HepG2 (cell line): Measurements from ENCODE around the gene CADPS. TPM values are rescaled to one million over a fixed set of nuclear protein-coding genes. Genes with fewer than 3 reads are reported as not detected.

Experiments
- ATAC-seq: fragments of 200-7000 bp; cut with Tn5 transposase; 3 replicates; pipeline ENCODE4 v1.9.1; 2020; ENCODE audit warnings: mild to moderate bottlenecking, moderate library complexity
- BruUV-seq: library from RNA; stranded (reverse); fragments of 400-500 nt; replicated peaks from 2 replicates; lab custom pipeline; 2021; lab: Mats Ljungman, UMichigan
- CTCF ChIA-PET: fragments of 300-600 bp; formaldehyde crosslinking; extraction: SDS; loops from one replicate; lab custom pipeline; 2021; ENCODE audit warnings: low total read pairs, inconsistent platforms, low intra/inter-chr PET ratio; lab: Yijun Ruan, JAX
- POLR2A ChIA-PET: fragments of 350-600 bp; sonication (Branson Sonifier 250); formaldehyde crosslinking; loops from one replicate; lab custom pipeline; 2020; ENCODE audit warnings: antibody characterized with exemption, inconsistent platforms; lab: Yijun Ruan, JAX
- DNase-seq: peaks from one replicate; pipeline ENCODE4 v3.0.0-alpha.2; 2015; ENCODE audit warnings: low spot score
- FAIRE-seq: peaks from 3 replicates; lab custom pipeline; 2011; peaks lifted over from hg19 to GRCh38; lab: Jason Lieb, UNC
- H2AFZ ChIP-seq: one replicate; pipeline ENCODE4 v1.6.1; 2011; ENCODE audit warnings: low read length, inconsistent platforms
- H3K27ac ChIP-seq: fragments of 300-600 bp; 3 replicates; pipeline ENCODE4 v1.8.0; 2011; ENCODE audit warnings: mixed run types, mild to moderate bottlenecking, mixed read lengths, low read length, inconsistent platforms; ENCODE audit not compliant: insufficient read depth; ENCODE audit errors: extremely low read length
- H3K27me3 ChIP-seq, 2 experiments: fragments of 200-600 bp in 1 of 2; 2 replicates in 1 of 2; 3 replicates in 1 of 2; pipeline versions ENCODE4 v1.6.0 to v1.8.0; 2011; ENCODE audit warnings: low read length in 2 of 2, mild to moderate bottlenecking in 2 of 2, moderate library complexity in 2 of 2, inconsistent platforms in 1 of 2; ENCODE audit not compliant: insufficient read depth in 2 of 2, control insufficient read depth in 1 of 2
- H3K36me3 ChIP-seq, 2 experiments: fragments of 200-600 bp in 1 of 2; replicated peaks in 1 of 2; 2 replicates in 1 of 2; 3 replicates in 1 of 2; pipeline versions ENCODE4 v1.5.1 to v1.8.0; 2011; ENCODE audit warnings: low read length in 2 of 2, inconsistent platforms in 1 of 2; ENCODE audit not compliant: insufficient read depth in 2 of 2, control insufficient read depth in 1 of 2
- H3K4me1 ChIP-seq: 2 replicates; pipeline ENCODE4 v1.5.1; 2012; ENCODE audit warnings: low read length, inconsistent platforms; ENCODE audit not compliant: insufficient read depth
- H3K4me2 ChIP-seq: 2 replicates; pipeline ENCODE4 v1.6.0; 2011; ENCODE audit warnings: low read depth, low read length, inconsistent platforms
- H3K4me3 ChIP-seq, 3 experiments: fragments of 200-600 bp in 1 of 3; sonication (generic), shearing (Covaris generic) in 1 of 3; replicated peaks in 1 of 3; 2 replicates each; pipeline ENCODE4 v1.5.1; 2011 to 2016; ENCODE audit warnings: low read length in 3 of 3, inconsistent platforms in 2 of 3, low read depth in 2 of 3, mild to moderate bottlenecking in 2 of 3, control low read depth in 1 of 3, mixed read lengths in 1 of 3; ENCODE audit not compliant: insufficient read depth in 1 of 3
- H3K79me2 ChIP-seq: one replicate; pipeline ENCODE4 v1.6.1; 2011; ENCODE audit warnings: low read length, inconsistent platforms; ENCODE audit not compliant: insufficient read depth
- H3K9ac ChIP-seq: 2 replicates; pipeline ENCODE4 v1.6.0; 2011; ENCODE audit warnings: mild to moderate bottlenecking, low read depth, low read length, inconsistent platforms; ENCODE audit not compliant: insufficient read depth
- H3K9me3 ChIP-seq: 2 replicates; pipeline ENCODE4 v1.5.1; 2012; ENCODE audit warnings: mild to moderate bottlenecking, low read length
- H4K20me1 ChIP-seq: 2 replicates; pipeline ENCODE4 v1.6.0; 2011; ENCODE audit warnings: inconsistent platforms, mild to moderate bottlenecking, low read length, moderate library complexity; ENCODE audit not compliant: insufficient read depth
- HOXA3 ChIP-seq: sonication (generic); formaldehyde crosslinking; IDR thresholded peaks from 2 replicates; pipeline ENCODE4 v1.5.0; 2020; ENCODE audit warnings: missing genetic modification reagents
- NRL ChIP-seq: sonication (generic); formaldehyde crosslinking; IDR thresholded peaks from 2 replicates; pipeline ENCODE4 v1.5.0; 2020; ENCODE audit warnings: missing genetic modification reagents, mild to moderate bottlenecking, moderate library complexity, borderline replicate concordance
- PAF1 ChIP-seq: IDR thresholded peaks from 2 replicates; pipeline ENCODE4 v1.6.1; 2016; ENCODE audit warnings: missing genetic modification reagents, missing compliant biosample characterization
- RARA ChIP-seq: IDR thresholded peaks from 2 replicates; pipeline ENCODE4 v1.6.1; 2016; ENCODE audit warnings: missing genetic modification reagents, missing compliant biosample characterization
- SP2 ChIP-seq: sonication (generic); formaldehyde crosslinking; IDR thresholded peaks from 2 replicates; pipeline ENCODE4 v1.5.1; 2020; ENCODE audit warnings: mild to moderate bottlenecking, missing genetic modification reagents
- SRF ChIP-seq: IDR thresholded peaks from 2 replicates; pipeline ENCODE4 v1.6.1; 2011; ENCODE audit warnings: mild to moderate bottlenecking, low read depth, low read length, moderate library complexity
- TEF ChIP-seq: sonication (generic); formaldehyde crosslinking; IDR thresholded peaks from 2 replicates; pipeline ENCODE4 v1.5.0; 2020; ENCODE audit warnings: missing genetic modification reagents
- ZNF598 ChIP-seq: sonication (generic); formaldehyde crosslinking; IDR thresholded peaks from 2 replicates; pipeline ENCODE4 v1.5.1; 2020; ENCODE audit warnings: mild to moderate bottlenecking, missing genetic modification reagents, borderline replicate concordance
- ZNF746 ChIP-seq: sonication (generic); formaldehyde crosslinking; IDR thresholded peaks from 2 replicates; pipeline ENCODE4 v1.8.0; 2022; ENCODE audit warnings: mild to moderate bottlenecking, missing genetic modification reagents
- ZNF878 ChIP-seq: sonication (generic); formaldehyde crosslinking; IDR thresholded peaks from 2 replicates; pipeline ENCODE4 v1.8.1; 2023; ENCODE audit warnings: mild to moderate bottlenecking, missing genetic modification reagents, moderate library complexity
- WGBS: methylation state at CpG from one replicate; pipeline ENCODE4 v1.1.6; 2017; ENCODE audit warnings: low lambda C conversion rate; 5-methylcytosine and 5-hydroxymethylcytosine counted together
- in situ Hi-C: cut with HindIII; loops from 2 replicates; pipeline ENCODE4 v1.10.0; 2017; ENCODE audit warnings: low pct_unique_long_range_greater_than_20kb; ENCODE audit not compliant: extremely low pct_ligation_motif_present
- intact Hi-C: fragments of 100-400 bp; cut with micrococcal nuclease; formaldehyde crosslinking; loops from one replicate; pipeline ENCODE4 v1.10.0; 2022; ENCODE audit not compliant: unreplicated experiment
- polyA plus RNA-seq, 8 experiments: library from polyadenylated mRNA; depleted of rRNA in 3 of 8; stranded (reverse) in 7 of 8; unstranded in 1 of 8; fragments of >200 nt; fragmentation: Illumina TruSeq in 4 of 8; extraction: Trizol in 4 of 8; gene quantifications; 2 replicates each; pipeline versions ENCODE4 v1.2.1 to v1.2.3, GENCODE V29; 2011 to 2016; ENCODE audit warnings: low read depth in 4 of 8, missing spikeins in 1 of 8, mixed read lengths in 1 of 8; ENCODE audit not compliant: insufficient read depth in 1 of 8
- total RNA-seq, 5 experiments: library from RNA; depleted of rRNA; stranded (reverse); fragments of >200 nt; fragmentation: Illumina TruSeq; extraction: Trizol; gene quantifications; 2 replicates each; pipeline ENCODE4 v1.2.3, GENCODE V29; 2016; ENCODE audit warnings: low read depth in 1 of 5

The CADPS gene
- total and polyA plus RNA-seq, 2 of the 13 experiments (the other 11 are each of a cell fraction or from before 2014, with no cell fraction given) = not detected

GRCh38 chr3:62500556-62501288, 374.5 kb downstream of the CADPS start:
- no peak overlapping the region for H2AFZ ChIP-seq
- CTCF ChIA-PET = no interaction called here
- H3K4me3 ChIP-seq = no peak overlapping the region
- no peak overlapping the region for H3K4me2 ChIP-seq
- no peaks in the 10 kb centered on the region for H3K9me3 ChIP-seq
- in situ Hi-C loops = no loop called here
- H3K4me1 ChIP-seq = no peaks in the 10 kb centered on the region
- TF ChIP-seq SRF = no peak
- TF ChIP-seq SP2 (CRISPR knock-in tag) = no peak
- no peak for TF ChIP-seq NRL (CRISPR knock-in tag)
- no peak for TF ChIP-seq ZNF746 (CRISPR knock-in tag)
- TF ChIP-seq HOXA3 = no peak
- TF ChIP-seq TEF = no peak
- no peak for TF ChIP-seq ZNF878 (CRISPR knock-in tag)
- no peak for TF ChIP-seq ZNF598 (CRISPR knock-in tag)
- TF ChIP-seq RARA (CRISPR knock-in tag) = no peak
- TF ChIP-seq PAF1 (CRISPR knock-in tag) = no peak
- TF ChIP-seq, all 625 proteins: peak for 0
- Histone ChIP-seq H4K20me1 (no peaks in the 10 kb centered on the region), H3K27ac (no peak overlapping the region), H3K27me3 (no peaks in the 10 kb centered on the region), H3K9ac (no peak overlapping the region), H3K79me2 (no peaks in the 10 kb centered on the region), H3K36me3 (no peaks in the 10 kb centered on the region)
- FAIRE-seq (no peak), ATAC-seq (no peak), DNase-seq (no peak)
- POLR2A ChIA-PET = no interaction called here
- 13% methylated on average over 2 of the region's 2 CpGs for WGBS
- no TSS peak for BruUV-seq
- intact Hi-C loops = no loop called here
